K562 (cell line): ENCODE results near the gene CMTR1. TPM values are rescaled to one million over a fixed set of nuclear protein-coding genes. Genes with fewer than 3 reads are reported as not detected.

Source experiments
- ATAC-seq: fragments of 200-7000 bp; cut with Tn5 transposase; 3 replicates; pipeline ENCODE4 v1.9.1; 2020; ENCODE audit warnings: moderate library complexity
- BruUV-seq: library from RNA; stranded (reverse); fragments of 400-500 nt; replicated peaks from 2 replicates; lab custom pipeline; 2021; lab: Mats Ljungman, UMichigan
- CTCF ChIA-PET: fragments of 300-600 bp; formaldehyde crosslinking; extraction: SDS; loops from one replicate; lab custom pipeline; 2021; ENCODE audit warnings: low intra/inter-chr PET ratio; lab: Yijun Ruan, JAX
- POLR2A ChIA-PET: fragments of 300-600, 350-650 bp; sonication (Branson Sonifier 250); formaldehyde crosslinking; extraction: SDS; loops from one replicate; lab custom pipeline; 2021; ENCODE audit warnings: antibody characterized with exemption, inconsistent platforms; lab: Yijun Ruan, JAX
- DNase-seq, 4 experiments: peaks; one replicate each; pipeline versions ENCODE4 v3.0.0 to v3.0.0-alpha.2; 2011 to 2018; ENCODE audit warnings: low spot score in 3 of 4, mixed read lengths in 3 of 4; ENCODE audit errors: extremely low read depth in 1 of 4
- FAIRE-seq: peaks from 2 replicates; lab custom pipeline; 2011; peaks lifted over from hg19 to GRCh38; lab: Jason Lieb, UNC
- H2AFZ ChIP-seq: 2 replicates; pipeline ENCODE4 v1.6.0; 2011; ENCODE audit warnings: low read depth, low read length, control low read depth, inconsistent platforms
- H3K27ac ChIP-seq: fragments of 200-600 bp; 3 replicates; pipeline ENCODE4 v1.8.0; 2011; ENCODE audit warnings: low read depth, mild to moderate bottlenecking, control low read depth, inconsistent platforms, low read length, moderate library complexity, mixed read lengths; ENCODE audit errors: extremely low read depth
- H3K27me3 ChIP-seq, 2 experiments: fragments of 300-600 bp in 1 of 2; 2 replicates in 1 of 2; 3 replicates in 1 of 2; pipeline versions ENCODE4 v1.6.0 to v1.8.0; 2011; ENCODE audit warnings: inconsistent platforms in 2 of 2, low read length in 2 of 2, mild to moderate bottlenecking in 1 of 2, mixed read lengths in 1 of 2, moderate library complexity in 1 of 2; ENCODE audit not compliant: control insufficient read depth in 2 of 2, insufficient read depth in 2 of 2
- H3K36me3 ChIP-seq: fragments of 300-600 bp; 3 replicates; pipeline ENCODE4 v1.8.0; 2011; ENCODE audit warnings: mild to moderate bottlenecking, low read length, inconsistent platforms; ENCODE audit not compliant: control insufficient read depth, insufficient read depth
- H3K4me1 ChIP-seq, 2 experiments: fragments of 200-600 bp in 1 of 2; replicated peaks in 1 of 2; 2 replicates in 1 of 2; 3 replicates in 1 of 2; pipeline versions ENCODE4 v1.5.1 to v1.8.0; 2011; ENCODE audit warnings: inconsistent platforms in 2 of 2, low read length in 2 of 2, mild to moderate bottlenecking in 1 of 2, mixed read lengths in 1 of 2, moderate library complexity in 1 of 2; ENCODE audit not compliant: control insufficient read depth in 2 of 2, insufficient read depth in 2 of 2
- H3K4me2 ChIP-seq: 2 replicates; pipeline ENCODE4 v1.6.1; 2011; ENCODE audit warnings: low read length, control low read depth, inconsistent platforms, mixed read lengths; ENCODE audit not compliant: insufficient read depth
- H3K4me3 ChIP-seq: fragments of 200-600 bp; sonication (generic), shearing (Covaris generic); 2 replicates; pipeline ENCODE4 v1.5.1; 2016; ENCODE audit warnings: control low read depth, inconsistent platforms
- H3K79me2 ChIP-seq: fragments of 200-600 bp; 3 replicates; pipeline ENCODE4 v1.8.0; 2011; ENCODE audit warnings: low read length, inconsistent platforms; ENCODE audit not compliant: control insufficient read depth, insufficient read depth
- H3K9ac ChIP-seq, 2 experiments: 2 replicates each; pipeline versions ENCODE4 v1.6.0 to v1.6.1; 2011; ENCODE audit warnings: low read depth in 2 of 2, low read length in 2 of 2, control low read depth in 1 of 2, inconsistent platforms in 1 of 2, mild to moderate bottlenecking in 1 of 2, mixed read lengths in 1 of 2; ENCODE audit not compliant: insufficient read depth in 1 of 2
- H3K9me1 ChIP-seq: one replicate; pipeline ENCODE4 v1.6.0; 2011; ENCODE audit warnings: inconsistent platforms, mild to moderate bottlenecking, low read length, moderate library complexity; ENCODE audit not compliant: control insufficient read depth, insufficient read depth
- H3K9me3 ChIP-seq: replicated peaks from 2 replicates; pipeline ENCODE4 v1.5.1; 2011; ENCODE audit warnings: low read depth, low read length, inconsistent platforms; ENCODE audit not compliant: control insufficient read depth, insufficient read depth
- H4K20me1 ChIP-seq: replicated peaks from 2 replicates; pipeline ENCODE4 v1.6.1; 2011; ENCODE audit warnings: low read length, inconsistent platforms, mixed read lengths; ENCODE audit not compliant: control insufficient read depth, insufficient read depth
- ARID2 ChIP-seq: fragments of 450-650 bp; IDR thresholded peaks from 2 replicates; pipeline ENCODE4 v1.6.1; 2017; ENCODE audit warnings: antibody characterized with exemption, mild to moderate bottlenecking
- EP400 ChIP-seq: fragments of 450-650 bp; IDR thresholded peaks from 2 replicates; pipeline ENCODE4 v1.6.1; 2017; ENCODE audit warnings: antibody characterized with exemption, mild to moderate bottlenecking, moderate library complexity
- HNRNPL ChIP-seq: fragments of 200-400 bp; formaldehyde crosslinking; IDR thresholded peaks from 2 replicates; pipeline ENCODE4 v1.6.1; 2017; ENCODE audit warnings: low read depth, mild to moderate bottlenecking, low read length
- IFI16 ChIP-seq: fragments of 250-450 bp; sonication (Bioruptor Pico); IDR thresholded peaks from 2 replicates; pipeline ENCODE4 v2.1.2; 2022; ENCODE audit warnings: mild to moderate bottlenecking, inconsistent platforms
- MTF1 ChIP-seq: fragments of 250-450 bp; sonication (Bioruptor Pico); IDR thresholded peaks from 2 replicates; pipeline ENCODE4 v1.9.0; 2021; ENCODE audit warnings: moderate library complexity, mild to moderate bottlenecking, inconsistent platforms, borderline replicate concordance
- NFATC3 ChIP-seq: fragments of 450-650 bp; IDR thresholded peaks from 2 replicates; pipeline ENCODE4 v1.6.1; 2017; ENCODE audit warnings: mild to moderate bottlenecking
- PCBP2 ChIP-seq: fragments of 200-400 bp; formaldehyde crosslinking; IDR thresholded peaks from 2 replicates; pipeline ENCODE4 v1.6.1; 2018; ENCODE audit warnings: low read length, low read depth, mild to moderate bottlenecking, moderate library complexity; ENCODE audit not compliant: poor library complexity, severe bottlenecking
- STAT6 ChIP-seq: sonication (generic); formaldehyde crosslinking; IDR thresholded peaks from 2 replicates; pipeline ENCODE4 v1.8.1; 2023; ENCODE audit warnings: mild to moderate bottlenecking, missing genetic modification reagents
- THAP12 ChIP-seq: fragments of 250-450 bp; sonication (Bioruptor Pico); IDR thresholded peaks from 2 replicates; pipeline ENCODE4 v1.9.0; 2021; ENCODE audit warnings: mild to moderate bottlenecking, inconsistent platforms
- ZBTB43 ChIP-seq: sonication (generic); formaldehyde crosslinking; IDR thresholded peaks from 2 replicates; pipeline ENCODE4 v1.8.0; 2023; ENCODE audit warnings: mild to moderate bottlenecking, missing genetic modification reagents
- ZNF316 ChIP-seq: fragments of 450-650 bp; IDR thresholded peaks from 2 replicates; pipeline ENCODE4 v1.6.1; 2016
- ZNF431 ChIP-seq: sonication (generic); formaldehyde crosslinking; IDR thresholded peaks from 2 replicates; pipeline ENCODE4 v1.8.0; 2022; ENCODE audit warnings: mild to moderate bottlenecking, missing genetic modification reagents
- ZNF707 ChIP-seq: fragments of 250-450 bp; sonication (Bioruptor Pico); conservative IDR thresholded peaks from 2 replicates; pipeline ENCODE4 v1.8.0; 2022; ENCODE audit warnings: inconsistent platforms, mild to moderate bottlenecking, moderate library complexity
- ZNF785 ChIP-seq: fragments of 250-450 bp; sonication (Bioruptor Pico); IDR thresholded peaks from 2 replicates; pipeline ENCODE4 v1.4.0; 2020; ENCODE audit warnings: mild to moderate bottlenecking
- ZNF79 ChIP-seq: fragments of 250-450 bp; sonication (Bioruptor Pico); IDR thresholded peaks from 2 replicates; pipeline ENCODE4 v1.4.0; 2020; ENCODE audit warnings: low read depth, mild to moderate bottlenecking, moderate library complexity
- WGBS: fragments of 100-300 bp; shearing (Covaris generic); methylation state at CpG from one replicate; pipeline ENCODE4 v1.1.6; 2016; ENCODE audit warnings: low coverage, mixed read lengths; ENCODE audit not compliant: insufficient coverage; ENCODE audit errors: missing lambda C conversion rate; 5-methylcytosine and 5-hydroxymethylcytosine counted together
- in situ Hi-C: fragments of 300-500 bp; cut with MboI; formaldehyde crosslinking; loops from 4 replicates; pipeline ENCODE4 v1.15.0; 2018; ENCODE audit warnings: inconsistent platforms, mixed read lengths
- intact Hi-C: fragments of 100-400 bp; cut with micrococcal nuclease; formaldehyde crosslinking; loops from 2 replicates; pipeline ENCODE4 v1.14.2; 2022
- polyA plus RNA-seq, 8 experiments: library from polyadenylated mRNA; depleted of rRNA in 4 of 8; stranded (reverse) in 5 of 8; unstranded in 3 of 8; fragments of >200 nt; fragmentation: Nextera tagmentation in 2 of 8; fragmentation: Illumina TruSeq in 1 of 8; extraction: Ambion mirVana in 2 of 8; extraction: Trizol in 1 of 8; gene quantifications; 2 replicates each; pipeline versions ENCODE4 v1.2.1 to v1.2.3, GENCODE V29; 2011 to 2014; ENCODE audit warnings: inconsistent platforms in 1 of 8, missing spikeins in 1 of 8
- total RNA-seq, 7 experiments: library from RNA; depleted of rRNA in 6 of 7; stranded (reverse); fragments of >200 nt in 6 of 7; fragmentation: Illumina TruSeq in 2 of 7; extraction: Trizol in 2 of 7; gene quantifications; 2 replicates each; pipeline versions ENCODE4 v1.2.1 to v1.2.3, GENCODE V29; 2011 to 2021; ENCODE audit warnings: low replicate concordance in 1 of 7
- TF ChIP-seq, protein P1 (sequence below): IDR thresholded peaks from 2 replicates; pipeline ENCODE4 v1.6.1; 2016; ENCODE audit warnings: missing genetic modification characterization, missing compliant biosample characterization

The CMTR1 gene
- total and polyA plus RNA-seq, 9 of the 15 experiments (the other 6 are each of a cell fraction or from before 2014, with no cell fraction given), result 2.9 to 63.5 (median 49.5) TPM

- no peak for ATAC-seq
- DNase-seq, result no peak
- no peaks in the 10 kb centered on the region for H3K9me3 ChIP-seq
- peak; percentile 26 for FAIRE-seq
- ChIA-PET POLR2A (interaction anchor here (1.0 to 2.4 kb wide), 7 partner anchors 9 to 75 kb away, joined by 3 to 7 read pairs (median 3); no protein-coding TSS in a partner anchor), CTCF (interaction anchor here (0.7 kb wide), 1 partner anchor 15 kb away, joined by 3 read pairs; no protein-coding TSS in a partner anchor)
- H3K27me3 ChIP-seq, result no peaks in the 10 kb centered on the region
- no peak overlapping the region for H3K27ac ChIP-seq
- H3K9me1 ChIP-seq, result no peaks in the 10 kb centered on the region
- H3K4me3 ChIP-seq, result no peak overlapping the region
- H4K20me1 ChIP-seq, result peaks cover 12% of the 10 kb centered on the region; the same call in 1 of the 2 replicates
- H2AFZ ChIP-seq, result no peak overlapping the region
- intact Hi-C loops (no loop called here), in situ Hi-C loops (no loop called here)
- H3K79me2 ChIP-seq, result no peaks in the 10 kb centered on the region
- BruUV-seq, result no TSS peak
- peak overlapping the region in 1 of 2 experiments; percentile 57; a peak in 1 of 4 replicates for H3K9ac ChIP-seq
- H3K4me1 ChIP-seq, result peaks cover 5 to 19% of the 10 kb centered on the region in 2 experiments; a peak in 4 of 5 replicates
- no peaks in the 10 kb centered on the region; the same call in 2 of the 3 replicates for H3K36me3 ChIP-seq
- WGBS, result 15% methylated on average over 5 of the region's 5 CpGs
- H3K4me2 ChIP-seq, result no peak overlapping the region
- TF ChIP-seq HNRNPL (no peak), ZNF316 (no peak), THAP12 (CRISPR knock-in tag) (no peak), ARID2 (no peak), ZNF79 (CRISPR knock-in tag) (no peak), PCBP2 (no peak), ZNF707 (CRISPR knock-in tag) (no peak), STAT6 (no peak), IFI16 (no peak), MTF1 (CRISPR knock-in tag) (no peak), ZNF785 (no peak), ZBTB43 (CRISPR knock-in tag) (no peak), EP400 (no peak), NFATC3 (no peak), ZNF431 (no peak)
- TF ChIP-seq, protein P1, sequence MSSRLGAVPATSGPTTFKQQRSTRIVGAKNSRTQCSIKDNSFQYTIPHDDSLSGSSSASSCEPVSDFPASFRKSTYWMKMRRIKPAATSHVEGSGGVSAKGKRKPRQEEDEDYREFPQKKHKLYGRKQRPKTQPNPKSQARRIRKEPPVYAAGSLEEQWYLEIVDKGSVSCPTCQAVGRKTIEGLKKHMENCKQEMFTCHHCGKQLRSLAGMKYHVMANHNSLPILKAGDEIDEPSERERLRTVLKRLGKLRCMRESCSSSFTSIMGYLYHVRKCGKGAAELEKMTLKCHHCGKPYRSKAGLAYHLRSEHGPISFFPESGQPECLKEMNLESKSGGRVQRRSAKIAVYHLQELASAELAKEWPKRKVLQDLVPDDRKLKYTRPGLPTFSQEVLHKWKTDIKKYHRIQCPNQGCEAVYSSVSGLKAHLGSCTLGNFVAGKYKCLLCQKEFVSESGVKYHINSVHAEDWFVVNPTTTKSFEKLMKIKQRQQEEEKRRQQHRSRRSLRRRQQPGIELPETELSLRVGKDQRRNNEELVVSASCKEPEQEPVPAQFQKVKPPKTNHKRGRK (tag), result no peak
These were observed 58.8 kb downstream of the CMTR1 start for GRCh38 chr6:37491830-37492208.
